Activated T-cell treated with anti-CD3 and anti-CD28 coated beads, Interleukin-2, amount 50 U/mL, for 72 hours (primary cell): ENCODE results near the gene CTDNEP1. TPM values are rescaled to one million over a fixed set of nuclear protein-coding genes. Genes with fewer than 3 reads are reported as not detected.
A peak's percentile ranks its signal among the peaks of the same experiment; 100 is the strongest.
"Not testable (repeated sequence)": the region's sequence is repeated elsewhere in the genome, so short reads cannot be mapped to it uniquely, and the experiment has no call there.

Source experiments
- ATAC-seq, 2 donors: fragments of 150-1000 bp; cut with Tn5 transposase; replicated peaks in 1 of 2; 2 replicates each; pipeline ENCODE4 v1.10.0; 2021; ENCODE audit warnings: moderate library complexity in 2 of 2, mild to moderate bottlenecking in 1 of 2
- DNase-seq, 2 donors: peaks; one replicate each; pipeline ENCODE4 v3.0.0; 2021 to 2022; ENCODE audit warnings: mixed read lengths in 1 of 2
- H3K27ac Mint-ChIP-seq: one replicate; pipeline ENCODE4 v1.8.0; 2022; ENCODE audit warnings: mild to moderate bottlenecking, moderate library complexity, mixed read lengths
- H3K27me3 Mint-ChIP-seq: one replicate; pipeline ENCODE4 v1.8.0; 2022; ENCODE audit warnings: low read depth, mixed read lengths
- H3K36me3 Mint-ChIP-seq, 2 donors: one replicate each; pipeline ENCODE4 v1.8.0; 2022; ENCODE audit warnings: mixed read lengths in 2 of 2, mild to moderate bottlenecking in 1 of 2; ENCODE audit not compliant: insufficient read depth in 2 of 2
- H3K4me1 Mint-ChIP-seq: one replicate; pipeline ENCODE4 v1.8.0; 2022; ENCODE audit warnings: low read depth, mixed read lengths
- H3K4me3 Mint-ChIP-seq, 2 donors: one replicate each; pipeline ENCODE4 v1.8.0; 2022; ENCODE audit warnings: mild to moderate bottlenecking in 2 of 2, mixed read lengths in 2 of 2, moderate library complexity in 2 of 2
- H3K9me3 Mint-ChIP-seq, 2 donors: one replicate each; pipeline ENCODE4 v1.8.0; 2022; ENCODE audit warnings: mixed read lengths in 2 of 2
- total RNA-seq, 2 donors: library from RNA; stranded (reverse); gene quantifications; one replicate each; pipeline ENCODE4 v1.2.3, GENCODE V29; 2022

CTDNEP1 gene
- total RNA-seq, 2 donors from 2014 or later: 184 to 186 TPM

- Mint-ChIP-seq H3K36me3 (peaks cover 9 to 20% of the 10 kb centered on the region in 2 donors), H3K4me3 (peak overlapping the region; percentile 93 to 99), H3K4me1 (peaks cover 45% of the 10 kb centered on the region), H3K27ac (peak overlapping the region; percentile 92), H3K9me3 (no peaks in the 10 kb centered on the region), H3K27me3 (no peaks in the 10 kb centered on the region)
- DNase-seq (no peak), ATAC-seq (no peak)
Observed at GRCh38 chr17:7249214-7249613, 2.3 kb downstream of the CTDNEP1 start.

- peak overlapping the region; percentile 92 for H3K27ac Mint-ChIP-seq
- no peak for ATAC-seq
- H3K4me3 Mint-ChIP-seq: peak overlapping the region; percentile 93 to 99
- peaks cover 41% of the 10 kb centered on the region for H3K4me1 Mint-ChIP-seq
- peaks cover 9 to 20% of the 10 kb centered on the region in 2 donors for H3K36me3 Mint-ChIP-seq
- DNase-seq: no peak
- no peaks in the 10 kb centered on the region for H3K9me3 Mint-ChIP-seq
- no peaks in the 10 kb centered on the region for H3K27me3 Mint-ChIP-seq
Observed at GRCh38 chr17:7248796-7249195, 2.7 kb downstream of the CTDNEP1 start.

- ATAC-seq (no peak), DNase-seq (no peak)
- no peaks in the 10 kb centered on the region for H3K9me3 Mint-ChIP-seq
- H3K4me3 Mint-ChIP-seq: no peak overlapping the region
- no peaks in the 10 kb centered on the region for H3K27me3 Mint-ChIP-seq
- H3K27ac Mint-ChIP-seq: peak overlapping the region; percentile 17
- H3K36me3 Mint-ChIP-seq: peaks cover 7 to 18% of the 10 kb centered on the region in 2 donors
- H3K4me1 Mint-ChIP-seq: peaks cover 34% of the 10 kb centered on the region
Observed at GRCh38 chr17:7246779-7247178, 4.8 kb downstream of the CTDNEP1 start.

- not testable (repeated sequence) for H3K27ac Mint-ChIP-seq, ATAC-seq, H3K9me3 Mint-ChIP-seq, DNase-seq, H3K27me3 Mint-ChIP-seq
- Mint-ChIP-seq H3K36me3 (peaks cover 8 to 16% of the 10 kb centered on the region in 2 donors), H3K4me3 (peak overlapping the region in 1 of 2 donors; percentile 100), H3K4me1 (peaks cover 39% of the 10 kb centered on the region)
Observed at GRCh38 chr17:7243838-7244237, 7.7 kb downstream of the CTDNEP1 start.

- Mint-ChIP-seq H3K9me3 (no peaks in the 10 kb centered on the region), H3K4me1 (peaks cover 35% of the 10 kb centered on the region), H3K27ac (peak overlapping the region; percentile 75), H3K27me3 (no peaks in the 10 kb centered on the region), H3K4me3 (peak overlapping the region; percentile 93 to 100), H3K36me3 (peaks cover 11 to 18% of the 10 kb centered on the region in 2 donors)
- DNase-seq: no peak
- no peak for ATAC-seq
Observed at GRCh38 chr17:7243453-7243729, 8.1 kb downstream of the CTDNEP1 start.

- H3K4me3 Mint-ChIP-seq: peak overlapping the region; percentile 93 to 100
Observed at GRCh38 chr17:7242717-7243452, 8.6 kb downstream of the CTDNEP1 start.

GRCh38 chr17:7241783-7242716, 9.5 kb downstream of the CTDNEP1 start, which contains the start of gene GABARAP:
TSS of gene GABARAP (minus strand) at chr17:7242449. CDS start at chr17:7242330, 119 bp downstream.
- H3K4me3 Mint-ChIP-seq: peak within 1 kb of the TSS; percentile 93 to 100
- ATAC-seq (peak; percentile 26 to 35), DNase-seq (peak; percentile 92 to 93)
- peaks cover 40% of the 10 kb centered on the region for H3K4me1 Mint-ChIP-seq
- no peaks in the 10 kb centered on the region for H3K9me3 Mint-ChIP-seq
- peaks cover 11 to 20% of the 10 kb centered on the region in 2 donors for H3K36me3 Mint-ChIP-seq
- H3K27ac Mint-ChIP-seq: peak within 1 kb of the TSS; percentile 99
- H3K27me3 Mint-ChIP-seq: no peaks in the 10 kb centered on the region

More at GRCh38 chr17:7242717-7243452, 8.6 kb downstream of the CTDNEP1 start:
- DNase-seq (peak; percentile 93 to 96), ATAC-seq (peak; percentile 58)
- Mint-ChIP-seq H3K27me3 (no peaks in the 10 kb centered on the region), H3K27ac (peak overlapping the region; percentile 99), H3K36me3 (peaks cover 11 to 18% of the 10 kb centered on the region in 2 donors), H3K9me3 (no peaks in the 10 kb centered on the region), H3K4me1 (peaks cover 34% of the 10 kb centered on the region)

- Mint-ChIP-seq H3K27ac (peak overlapping the region; percentile 99), H3K4me1 (peaks cover 48% of the 10 kb centered on the region)
- no peak for ATAC-seq
Observed at GRCh38 chr17:7241090-7241733, 10.3 kb downstream of the CTDNEP1 start.

GRCh38 chr17:7240375-7240774, 11.2 kb downstream of the CTDNEP1 start:
- no peaks in the 10 kb centered on the region for H3K9me3 Mint-ChIP-seq
- DNase-seq (no peak), ATAC-seq (no peak)
- H3K27ac Mint-ChIP-seq: peak overlapping the region; percentile 76
- H3K4me1 Mint-ChIP-seq: peaks cover 57% of the 10 kb centered on the region
- H3K4me3 Mint-ChIP-seq: peak overlapping the region; percentile 93 to 100
- H3K27me3 Mint-ChIP-seq: no peaks in the 10 kb centered on the region
- peaks cover 12 to 16% of the 10 kb centered on the region in 2 donors for H3K36me3 Mint-ChIP-seq

More at GRCh38 chr17:7241090-7241733, 10.3 kb downstream of the CTDNEP1 start:
- Mint-ChIP-seq H3K36me3 (peaks cover 13 to 19% of the 10 kb centered on the region in 2 donors), H3K9me3 (no peaks in the 10 kb centered on the region), H3K27me3 (no peaks in the 10 kb centered on the region), H3K4me3 (peak overlapping the region; percentile 93 to 100)
- no peak for DNase-seq

- peak within 1 kb of the TSS; percentile 94 for H3K27ac Mint-ChIP-seq
- peaks cover 13 to 16% of the 10 kb centered on the region in 2 donors for H3K36me3 Mint-ChIP-seq
Observed at GRCh38 chr17:7239091-7240027, 12.2 kb downstream of the CTDNEP1 start, which contains the start of gene PHF23. TSS of gene PHF23 (minus strand) at chr17:7239457. CDS start at chr17:7239279, 178 bp downstream.

GRCh38 chr17:7238420-7239090, 13.0 kb downstream of the CTDNEP1 start:
- H3K36me3 Mint-ChIP-seq: peaks cover 13 to 17% of the 10 kb centered on the region in 2 donors
- H3K9me3 Mint-ChIP-seq: no peaks in the 10 kb centered on the region
- ATAC-seq (no peak), DNase-seq (peak in 1 of 2 donors; percentile 38)
- H3K27me3 Mint-ChIP-seq: no peaks in the 10 kb centered on the region
- peaks cover 64% of the 10 kb centered on the region for H3K4me1 Mint-ChIP-seq
- H3K4me3 Mint-ChIP-seq: peak overlapping the region; percentile 93 to 100
- peak overlapping the region; percentile 94 for H3K27ac Mint-ChIP-seq

More at GRCh38 chr17:7239091-7240027, 12.2 kb downstream of the CTDNEP1 start, which contains the start of gene PHF23:
- Mint-ChIP-seq H3K4me1 (peaks cover 66% of the 10 kb centered on the region), H3K9me3 (no peaks in the 10 kb centered on the region), H3K4me3 (peak within 1 kb of the TSS; percentile 93 to 100), H3K27me3 (no peaks in the 10 kb centered on the region)
- ATAC-seq: peak; percentile 71 to 72
- DNase-seq: peak; percentile 96 to 98
